Caki2 (cell line): ENCODE data around the gene ZNF664. TPM values are rescaled to one million over a fixed set of nuclear protein-coding genes. Genes with fewer than 3 reads are reported as not detected.
"Not testable (repeated sequence)": the region's sequence is repeated elsewhere in the genome, so short reads cannot be mapped to it uniquely, and the experiment has no call there.

Source experiments
- DNase-seq: peaks from one replicate; pipeline ENCODE4 v3.0.0-alpha.2; 2015; ENCODE audit warnings: low read depth
- in situ Hi-C: cut with HindIII; loops from 2 replicates; pipeline ENCODE4 v1.10.0; 2016; ENCODE audit warnings: low sequenced_read_pairs, low pct_unique_long_range_greater_than_20kb, mixed read lengths
- total RNA-seq: library from RNA; depleted of rRNA; stranded (reverse); fragments of >200 nt; shearing (Covaris generic); gene quantifications from 2 replicates; pipeline ENCODE4 v1.2.3, GENCODE V29; 2014; ENCODE audit warnings: low replicate concordance

Gene ZNF664
- total RNA-seq, 1 experiment from 2014 or later: 44.9 TPM

DNA sequence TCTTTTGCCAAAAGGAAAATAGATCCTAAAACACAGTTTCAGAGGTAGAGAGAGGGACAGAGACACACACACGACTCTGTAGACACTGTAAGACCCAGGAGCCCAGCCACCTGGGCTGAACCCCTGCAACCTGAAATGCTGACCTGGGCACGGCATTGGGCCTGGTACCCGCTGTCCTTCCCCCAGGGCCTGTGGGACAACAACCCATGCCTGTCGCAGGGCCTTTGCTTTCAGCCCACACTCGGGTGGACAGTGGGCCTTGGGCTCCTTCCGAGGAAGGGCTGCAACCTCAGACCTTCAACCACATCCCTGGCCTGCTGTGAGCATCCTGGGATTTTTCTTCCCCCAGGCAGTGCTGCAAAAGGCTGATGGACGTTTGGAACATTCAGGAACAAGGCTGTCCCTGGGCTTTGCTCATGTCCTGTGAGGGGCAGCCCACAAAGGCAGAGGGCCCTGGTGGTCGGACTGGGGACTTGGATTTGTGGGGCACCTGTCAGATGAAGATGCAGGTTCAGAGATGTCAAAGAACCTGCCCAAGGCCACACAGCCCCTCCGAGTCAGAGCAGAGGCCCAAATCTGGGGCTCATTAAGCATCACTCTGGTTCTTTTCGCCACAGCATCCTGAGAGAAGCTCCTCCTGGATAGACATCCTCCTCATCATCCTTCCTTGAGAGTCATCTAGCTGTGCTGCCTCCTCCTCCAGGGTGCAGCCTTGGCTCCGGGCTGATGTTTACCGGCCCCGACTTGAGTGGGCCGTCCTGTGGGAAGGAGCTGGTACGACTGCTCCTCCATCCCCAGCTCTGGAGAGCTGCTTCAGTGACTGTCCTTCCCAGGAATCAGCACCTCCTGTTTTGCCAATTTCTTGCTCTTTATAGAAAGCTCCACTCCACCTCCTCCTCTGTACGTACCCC, 33.0 kb upstream of the ZNF664 start:
- in situ Hi-C loops: no loop called here
- DNase-seq: no peak

DNA sequence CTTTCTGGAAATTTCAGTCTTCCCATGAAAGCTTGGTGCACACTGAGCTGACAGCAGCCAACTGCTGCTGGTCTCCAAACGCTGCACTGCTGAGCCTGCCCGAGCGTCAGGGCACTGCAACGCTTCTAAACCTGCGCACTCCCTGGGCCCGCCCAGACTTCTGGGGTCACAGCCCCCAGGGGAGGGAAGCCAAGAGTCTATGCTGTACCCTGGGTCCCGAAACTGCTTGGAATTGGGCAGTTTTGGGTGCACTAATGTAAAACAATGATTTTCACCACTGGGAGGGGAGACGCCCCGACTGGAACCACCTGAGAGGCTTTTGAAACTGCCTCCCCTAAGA, 32.4 kb upstream of the ZNF664 start:
- DNase-seq: no peak
- in situ Hi-C loops: no loop called here

DNA sequence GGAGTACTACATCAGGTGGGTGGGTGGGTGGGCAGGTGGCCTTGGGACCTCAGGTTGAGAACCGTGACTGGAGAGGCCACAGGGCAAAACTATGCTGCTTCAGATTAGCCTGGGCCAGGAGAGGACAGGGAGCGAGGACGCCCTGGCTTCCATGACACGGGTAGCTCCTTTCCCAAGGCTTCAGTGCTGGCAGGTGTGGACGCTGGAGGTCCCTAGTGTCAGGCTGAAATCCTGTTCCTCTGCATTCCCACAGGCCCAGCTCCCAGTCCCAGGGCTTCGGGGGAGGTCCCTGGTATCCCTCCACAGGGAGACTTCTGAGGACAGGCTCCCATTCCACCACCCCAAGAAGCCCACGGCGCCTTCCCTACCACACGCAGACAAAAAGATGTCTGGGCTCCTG, 32.0 kb upstream of the ZNF664 start:
- no peak for DNase-seq
- in situ Hi-C loops: no loop called here

DNA sequence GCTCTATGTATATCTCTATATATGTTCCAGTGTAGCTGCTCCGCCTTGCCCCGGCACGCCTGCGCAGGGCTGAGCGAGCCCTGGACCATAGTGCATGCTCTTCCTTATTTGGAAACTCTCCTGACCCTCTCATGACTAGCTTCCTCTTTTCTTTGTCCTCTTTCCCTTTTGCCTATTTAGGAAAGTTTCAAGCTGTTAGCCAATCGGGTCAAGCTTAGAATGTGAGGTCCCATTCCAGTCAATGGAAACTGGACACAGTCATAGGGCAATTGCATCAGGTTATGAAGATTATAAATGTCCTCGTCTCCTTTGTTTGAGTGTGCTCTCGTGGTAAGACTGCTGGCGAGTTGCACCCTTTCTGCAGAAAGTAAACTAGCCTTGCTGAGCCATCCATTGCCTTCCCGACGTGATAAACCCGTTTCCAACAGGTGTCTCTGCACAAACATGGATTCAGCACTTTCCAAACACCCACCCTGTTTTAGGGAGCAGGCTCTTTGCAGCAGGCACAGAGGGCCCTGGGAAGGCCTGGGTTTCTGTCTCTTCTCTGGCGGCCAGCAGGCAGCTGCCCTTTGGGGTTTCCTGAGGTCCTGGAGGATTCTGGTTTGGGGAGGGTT, 31.3 kb upstream of the ZNF664 start:
- in situ Hi-C loops: no loop called here
- no peak for DNase-seq

DNA sequence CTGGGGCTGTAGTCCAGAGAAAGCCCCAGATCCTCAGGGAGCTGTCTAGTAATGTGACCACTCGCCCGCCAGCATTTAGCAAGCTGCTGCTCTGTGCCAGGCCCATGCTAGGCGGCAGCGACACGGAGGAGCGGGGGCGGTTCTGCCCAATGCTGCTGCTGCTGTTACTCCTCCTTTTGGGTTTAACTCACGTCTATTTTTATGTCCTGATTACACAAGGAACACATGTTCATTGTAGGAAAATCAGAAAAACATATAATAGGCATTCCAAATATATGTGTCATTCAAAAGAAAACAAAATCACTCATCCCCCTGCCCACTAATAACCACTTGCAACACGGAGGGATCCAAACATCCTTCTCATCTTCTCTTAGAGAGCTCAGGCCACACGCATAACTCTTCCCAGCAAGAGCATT, 30.8 kb upstream of the ZNF664 start:
- no peak for DNase-seq
- in situ Hi-C loops: no loop called here

DNA sequence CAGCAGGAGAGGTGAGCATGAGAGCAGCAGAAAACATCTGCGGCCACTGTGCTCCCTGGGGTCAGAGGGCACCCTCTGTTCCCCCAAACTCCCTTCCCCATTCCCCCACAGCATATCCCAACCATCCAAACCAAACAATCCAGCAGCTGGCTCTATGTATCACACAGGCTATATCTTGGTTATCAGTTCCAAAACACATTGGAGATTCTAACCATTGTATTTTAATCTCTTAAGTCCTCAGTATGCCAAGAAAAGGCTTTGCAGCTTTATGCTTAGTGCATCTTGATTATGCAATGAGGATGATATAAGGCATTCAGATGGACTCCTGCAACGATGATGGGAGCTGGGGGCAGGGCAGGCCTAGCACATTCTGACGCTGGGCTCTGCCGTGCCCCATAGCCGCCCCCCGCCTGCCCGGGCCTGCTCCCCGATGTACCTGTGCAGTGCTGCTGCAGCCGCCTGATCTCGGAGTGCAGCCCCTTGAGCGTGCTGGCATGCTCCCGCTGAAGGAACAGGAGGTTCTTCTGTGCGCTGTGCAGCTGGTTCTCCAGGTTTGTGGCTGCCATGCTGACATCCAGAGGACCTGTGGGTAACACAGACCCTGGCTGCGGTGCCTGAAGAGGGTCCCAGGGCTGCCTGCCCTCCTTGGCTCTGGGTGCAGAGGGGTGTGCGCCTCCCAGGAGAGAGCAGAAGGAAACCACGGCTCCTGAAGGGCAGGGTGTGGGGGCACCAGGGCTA, 29.9 kb upstream of the ZNF664 start:
- in situ Hi-C loops: no loop called here
- DNase-seq: no peak

DNA sequence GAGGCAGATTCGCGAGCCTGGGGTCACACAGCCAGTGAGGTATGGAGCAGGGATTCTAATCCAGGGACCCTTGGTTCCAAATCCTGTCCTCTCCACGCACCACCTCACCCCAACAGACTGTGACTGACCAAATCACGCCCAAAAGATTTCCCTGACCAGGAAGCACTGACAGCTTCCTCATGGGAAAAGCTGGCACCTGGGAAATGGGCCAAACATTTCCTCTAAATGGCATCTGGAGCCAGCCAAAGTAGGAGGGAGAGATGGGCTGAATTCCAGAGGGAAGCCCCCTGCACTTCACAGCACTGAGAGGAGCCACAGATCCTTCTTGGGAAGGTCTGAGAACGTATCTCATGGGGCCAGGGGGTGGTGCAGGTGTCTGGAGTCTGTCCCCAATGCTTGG, 29.2 kb upstream of the ZNF664 start:
- in situ Hi-C loops: no loop called here
- no peak for DNase-seq

DNA sequence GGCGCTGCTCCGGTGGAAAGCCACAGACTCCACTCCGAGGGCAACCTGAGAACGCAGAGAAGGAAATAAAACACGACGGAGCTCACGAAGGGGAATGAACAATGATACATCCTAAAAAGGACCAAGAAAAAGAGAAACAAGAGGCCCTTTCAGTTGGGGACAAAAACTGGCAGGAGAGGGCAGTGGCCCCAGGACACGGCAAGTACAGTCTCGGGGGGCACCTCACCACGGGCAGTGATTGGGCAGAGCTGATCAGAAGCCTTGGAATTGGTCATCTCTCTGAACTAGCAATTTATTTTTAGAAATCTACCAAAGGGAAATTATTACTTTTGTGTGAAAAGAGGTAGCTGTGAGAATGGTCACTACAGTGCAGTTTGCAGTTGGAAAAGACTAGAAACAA, 28.3 kb upstream of the ZNF664 start:
- in situ Hi-C loops: no loop called here
- no peak for DNase-seq

DNA sequence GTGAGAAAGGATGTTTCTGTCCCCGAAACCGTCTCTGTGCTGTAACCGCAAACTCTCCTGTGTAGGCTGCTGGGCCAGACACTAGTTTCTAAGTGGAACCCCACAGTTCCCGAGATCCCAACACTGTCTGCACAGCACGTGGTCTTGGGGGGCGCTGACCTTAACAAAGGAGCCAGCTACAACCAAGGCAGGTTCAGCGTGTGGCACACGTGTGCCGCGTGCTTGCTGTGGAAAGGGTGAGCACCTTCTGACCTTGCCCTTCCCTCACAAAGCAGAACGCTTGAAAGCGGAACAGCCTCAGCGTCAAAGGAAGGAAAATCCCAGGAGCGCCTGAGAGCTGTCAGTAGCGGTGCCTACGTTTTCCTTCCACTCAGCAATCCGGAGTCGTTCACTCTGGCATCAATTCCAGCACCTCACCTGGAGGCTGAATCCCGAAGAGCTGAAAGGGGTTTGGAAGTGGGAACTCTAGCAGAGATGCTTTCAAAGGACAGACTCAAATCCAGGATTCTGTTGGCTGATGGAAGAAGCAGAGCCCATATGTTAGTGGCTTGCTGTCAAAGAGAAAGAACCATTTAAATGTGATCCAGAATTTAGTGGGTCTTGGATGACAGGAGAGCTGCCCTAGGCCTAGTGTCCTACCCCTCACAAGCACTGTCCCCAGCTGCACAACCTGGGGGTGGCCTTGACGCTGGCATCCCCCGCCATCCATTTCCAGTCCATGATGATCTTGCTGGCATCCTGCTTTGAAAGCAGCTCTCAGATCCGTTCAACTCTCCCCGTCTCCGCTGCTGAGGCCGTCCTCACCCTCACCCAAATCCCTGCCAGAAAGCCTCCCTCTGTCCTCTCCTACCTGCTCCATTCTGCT, 27.5 kb upstream of the ZNF664 start:
- in situ Hi-C loops: no loop called here
- no peak for DNase-seq

DNA sequence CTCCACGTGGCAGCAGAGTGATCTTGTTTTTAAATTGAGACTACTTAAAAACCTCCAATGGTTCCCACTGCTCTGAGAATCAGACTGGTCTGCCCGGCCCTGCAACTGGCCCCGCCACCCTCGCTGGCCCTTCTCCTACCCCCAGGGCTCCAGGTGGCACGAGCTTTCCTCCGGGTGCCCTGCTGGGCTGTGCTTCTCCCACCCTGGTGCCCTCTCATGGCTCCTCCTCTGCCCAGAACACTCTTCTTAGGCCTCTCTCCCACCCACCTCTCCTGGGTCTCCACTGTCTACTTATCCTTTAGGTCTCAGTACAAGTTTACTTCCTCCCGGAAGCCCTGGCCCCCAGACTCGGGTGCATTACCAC, 26.9 kb upstream of the ZNF664 start:
- DNase-seq: no peak
- in situ Hi-C loops: no loop called here

DNA sequence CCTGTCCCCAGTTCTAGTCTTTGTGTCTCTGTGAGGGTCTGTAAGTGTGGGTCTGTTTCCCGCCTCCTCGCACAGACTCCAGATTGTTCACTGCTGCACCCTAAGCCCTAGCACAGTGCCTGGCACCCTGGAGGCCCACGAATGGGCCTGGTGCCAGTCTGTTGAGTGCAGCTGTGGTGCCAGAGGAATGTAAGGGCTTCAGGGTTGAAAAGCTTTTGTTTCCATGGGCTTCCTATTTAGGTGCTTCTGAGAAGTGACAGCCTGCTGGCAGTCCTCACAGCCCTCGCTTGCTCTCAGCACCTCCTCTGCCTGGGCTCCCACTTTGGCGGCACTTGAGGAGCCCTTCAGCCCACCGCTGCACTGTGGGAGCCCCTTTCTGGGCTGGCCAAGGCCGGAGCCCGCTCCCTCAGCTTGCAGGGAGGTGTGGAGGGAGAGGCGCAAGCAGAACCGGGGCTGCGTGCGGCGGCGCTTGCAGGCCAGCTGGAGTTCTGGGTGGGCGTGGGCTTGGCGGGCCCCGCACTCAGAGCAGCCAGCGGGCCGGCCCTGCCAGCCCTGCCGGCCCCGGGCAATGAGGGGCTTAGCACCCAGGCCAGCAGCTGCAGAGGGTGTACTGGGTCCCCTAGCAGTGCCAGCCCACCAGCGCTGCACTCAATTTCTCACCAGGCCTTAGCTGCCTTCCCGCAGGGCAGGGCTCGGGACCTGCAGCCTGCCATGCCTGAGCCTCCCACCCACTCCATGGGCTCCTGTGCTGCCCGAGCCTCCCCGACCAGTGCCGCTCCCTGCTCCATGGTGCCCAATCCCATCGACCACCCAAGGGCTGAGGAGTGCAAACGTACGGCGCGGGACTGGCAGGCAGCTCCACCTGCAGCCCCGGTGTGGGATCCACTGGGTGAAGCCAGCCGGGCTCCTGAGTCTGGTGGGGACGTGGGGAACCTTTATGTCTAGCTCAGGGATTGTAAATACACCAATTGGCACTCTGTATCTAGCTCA, 26.2 kb upstream of the ZNF664 start:
- in situ Hi-C loops, DNase-seq: not testable (repeated sequence)

DNA sequence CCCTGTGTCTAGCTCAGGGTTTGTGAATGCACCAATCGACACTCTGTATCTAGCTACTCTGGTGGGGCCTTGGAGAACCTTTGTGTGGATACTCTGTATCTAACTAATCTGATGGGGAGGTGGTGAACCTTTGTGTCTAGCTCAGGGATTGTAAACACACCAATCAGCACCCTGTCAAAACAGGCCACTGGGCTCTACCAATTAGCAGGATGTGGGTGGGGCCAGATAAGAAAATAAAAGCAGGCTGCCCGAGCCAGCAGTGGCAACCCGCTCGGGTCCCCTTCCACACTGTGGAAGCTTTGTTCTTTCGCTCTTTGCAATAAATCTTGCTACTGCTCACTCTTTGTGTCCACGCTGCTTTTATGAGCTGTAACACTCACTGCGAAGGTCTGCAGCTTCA, 25.5 kb upstream of the ZNF664 start:
- DNase-seq, in situ Hi-C loops: not testable (repeated sequence)

DNA sequence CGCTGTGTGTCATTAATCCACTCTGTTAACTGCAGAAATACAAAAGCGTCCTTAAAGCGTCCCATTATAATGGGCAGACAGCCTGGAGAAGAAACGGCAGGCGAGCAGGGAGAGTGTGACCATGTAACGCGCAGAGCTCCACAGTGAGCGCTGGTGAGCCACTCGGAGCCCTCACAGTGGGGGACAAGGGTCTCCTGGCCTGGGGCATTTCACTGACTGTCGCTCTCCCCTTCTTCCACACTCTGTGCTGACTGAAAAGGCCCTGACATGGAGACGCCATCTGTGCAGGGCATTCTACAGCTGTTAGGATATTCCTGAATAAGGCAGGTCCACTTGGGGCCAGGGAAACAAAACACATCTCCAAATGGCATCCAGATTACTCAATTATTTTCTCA, 24.6 kb upstream of the ZNF664 start:
- DNase-seq: no peak
- in situ Hi-C loops: no loop called here

DNA sequence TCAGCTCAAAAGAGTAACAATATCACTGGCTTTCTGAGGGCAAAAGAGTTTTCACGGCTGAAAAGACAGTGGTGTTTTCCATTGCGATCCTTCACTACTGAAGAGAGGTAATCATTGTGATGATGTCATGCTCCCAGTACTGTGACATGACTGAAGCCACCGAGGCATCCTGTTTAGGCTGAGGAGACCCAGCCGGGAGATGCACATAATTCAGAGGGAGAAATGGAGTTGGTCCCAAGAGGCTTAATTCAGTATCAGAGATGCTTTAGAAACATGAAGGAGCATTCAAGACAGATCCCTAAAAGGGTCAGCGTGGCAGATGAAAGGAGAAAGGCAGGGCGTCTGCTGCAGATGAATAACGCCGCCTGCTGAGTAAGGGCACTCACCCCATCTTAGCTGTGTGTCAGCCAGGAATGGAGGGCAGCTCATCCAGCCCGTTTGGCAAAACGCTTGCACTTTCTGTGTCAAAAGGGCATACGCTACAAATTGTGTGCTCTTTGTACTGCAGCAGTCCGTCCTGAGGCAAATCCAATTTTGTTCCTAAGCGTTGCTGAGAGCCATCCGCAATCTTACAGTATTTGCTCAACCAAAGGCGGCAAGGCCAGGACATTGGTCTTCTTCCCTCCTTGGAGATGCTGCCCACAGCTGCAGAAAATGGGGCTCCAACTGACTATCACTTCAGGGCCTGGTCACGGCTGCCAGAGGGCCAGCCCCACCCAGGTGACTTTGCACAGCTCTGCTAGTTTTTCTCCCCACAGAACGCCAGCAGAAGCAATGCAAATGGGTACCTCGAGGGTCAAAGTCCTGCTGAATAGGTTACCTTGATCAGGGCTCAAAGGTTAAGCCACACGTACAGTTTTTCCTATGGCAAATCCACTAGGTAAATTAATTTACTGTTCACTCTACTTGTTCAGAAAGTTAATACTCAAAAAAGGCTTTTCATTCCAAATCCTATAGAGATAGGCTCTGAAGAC, 23.9 kb upstream of the ZNF664 start:
- in situ Hi-C loops: no loop called here
- no peak for DNase-seq

DNA sequence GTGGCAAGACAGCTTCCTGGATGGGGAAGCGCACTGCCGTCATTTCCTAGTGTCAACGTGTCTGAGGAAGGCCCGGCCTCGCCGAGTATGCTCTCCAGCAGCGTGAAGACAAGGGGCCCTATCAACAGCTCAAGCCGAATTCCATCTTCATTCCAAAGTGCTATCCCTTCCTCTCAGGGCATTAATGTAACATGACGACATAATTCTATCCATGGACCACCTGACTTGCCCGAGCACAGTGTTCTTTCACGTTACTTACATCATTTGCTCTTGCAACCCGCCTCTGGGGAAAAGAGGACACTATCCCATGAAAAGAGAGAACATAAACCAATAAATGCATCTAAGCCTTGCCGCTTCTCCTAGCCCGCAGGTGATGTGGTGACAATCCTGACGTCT, 23.2 kb upstream of the ZNF664 start:
- DNase-seq: no peak
- in situ Hi-C loops: no loop called here
